Urothelium cell line (cell line): ENCODE results near the gene SRGAP2B.
"Not testable (repeated sequence)": the region's sequence is repeated elsewhere in the genome, so short reads cannot be mapped to it uniquely, and the experiment has no call there.

Experiments used
- DNase-seq: peaks from one replicate; pipeline ENCODE4 v3.0.0; 2011; ENCODE audit warnings: low spot score, mixed read lengths
- FAIRE-seq: peaks from 2 replicates; lab custom pipeline; 2011; peaks lifted over from hg19 to GRCh38; lab: Jason Lieb, UNC

Gene SRGAP2B

DNA sequence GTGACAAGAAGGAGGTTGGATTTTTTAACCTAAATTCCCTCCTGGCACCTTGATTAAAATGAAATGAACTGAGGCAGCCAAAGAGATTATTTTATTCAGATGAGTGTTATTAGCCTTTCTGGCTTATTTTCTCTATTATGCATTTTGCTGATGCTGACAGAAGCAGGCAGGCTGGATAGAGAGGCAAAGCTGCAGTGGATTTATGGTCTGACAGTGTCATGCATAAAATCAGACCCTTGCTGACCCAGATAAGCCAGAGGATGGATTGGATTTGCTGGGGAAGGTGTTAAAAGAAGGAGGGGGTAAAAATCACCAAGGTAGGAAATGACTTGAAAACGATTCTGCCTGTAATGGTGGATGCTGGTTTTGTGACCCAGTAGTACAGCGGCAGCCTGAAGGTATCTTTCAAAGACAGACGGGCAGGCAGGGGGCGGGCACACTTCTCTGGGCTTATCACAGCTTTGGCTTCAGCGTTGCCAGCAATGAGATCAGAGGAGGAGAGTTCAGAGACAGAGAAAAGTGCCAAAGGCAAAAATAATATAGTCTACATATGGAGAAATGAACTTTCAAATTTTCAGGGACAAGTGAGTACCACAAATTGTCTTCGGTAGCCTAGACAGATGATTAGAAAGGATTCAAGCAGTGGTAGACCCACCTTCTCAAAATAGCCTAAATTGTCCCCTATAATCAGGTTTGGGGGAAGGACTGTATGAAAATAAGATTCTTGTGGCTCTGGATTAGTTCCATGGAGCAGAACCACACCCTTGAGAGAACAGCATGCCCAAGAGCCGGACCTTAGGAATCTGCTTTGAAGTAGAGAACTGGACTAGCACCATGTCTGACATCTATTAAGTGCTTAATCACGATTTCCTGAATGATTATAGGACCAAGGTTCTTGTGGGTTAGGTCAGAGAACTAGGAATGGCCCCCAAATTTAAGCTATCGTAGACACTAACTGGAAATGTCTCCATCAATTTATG lies 133.2 kb downstream of the SRGAP2B start:
- not testable (repeated sequence) for DNase-seq, FAIRE-seq

DNA sequence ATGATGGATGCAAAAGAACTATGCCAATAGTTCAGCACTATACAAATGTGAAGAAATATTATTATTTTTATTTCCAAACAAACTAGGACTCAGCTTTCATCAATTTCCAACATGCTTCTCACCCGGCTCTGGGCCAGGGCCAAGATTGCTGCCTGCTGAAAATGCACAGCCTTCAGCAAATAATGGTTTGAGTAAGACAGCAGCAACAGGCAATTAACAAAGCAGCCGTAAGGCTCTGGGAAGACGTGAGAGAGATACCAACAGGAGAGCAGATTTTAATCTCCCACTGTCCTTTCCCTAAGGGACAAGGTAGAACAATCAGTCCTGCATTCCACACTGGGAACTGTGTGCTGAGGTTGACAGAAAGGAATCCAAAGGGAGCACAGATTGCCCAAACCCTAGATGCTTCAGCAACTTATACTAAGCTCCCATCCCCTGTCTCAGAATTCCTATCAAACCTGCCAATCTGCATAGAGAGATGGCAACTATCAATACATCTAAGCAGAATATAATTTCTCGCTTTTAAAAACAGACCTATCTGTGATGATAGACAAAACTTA lies 134.1 kb downstream of the SRGAP2B start:
- not testable (repeated sequence) for FAIRE-seq, DNase-seq

DNA sequence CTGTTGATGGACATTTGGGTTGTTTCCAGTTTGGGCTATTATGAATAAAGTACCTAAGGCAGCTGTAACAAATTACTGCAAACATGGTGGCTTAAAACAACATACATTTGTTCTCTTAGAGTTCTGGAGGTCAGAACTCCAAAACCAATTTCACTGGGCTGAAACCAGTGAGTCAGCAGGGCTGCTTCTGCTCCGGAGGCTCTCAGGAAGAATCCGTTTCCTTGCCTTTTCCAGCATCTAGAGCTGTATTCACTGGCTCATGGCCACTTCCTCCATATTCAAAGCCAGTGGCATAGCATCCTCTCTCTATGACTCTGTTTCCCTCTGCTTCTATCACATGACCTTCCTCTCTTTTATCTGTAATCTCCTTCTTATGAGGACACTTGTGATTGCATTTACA lies 146.7 kb downstream of the SRGAP2B start:
- DNase-seq, FAIRE-seq: not testable (repeated sequence)

DNA sequence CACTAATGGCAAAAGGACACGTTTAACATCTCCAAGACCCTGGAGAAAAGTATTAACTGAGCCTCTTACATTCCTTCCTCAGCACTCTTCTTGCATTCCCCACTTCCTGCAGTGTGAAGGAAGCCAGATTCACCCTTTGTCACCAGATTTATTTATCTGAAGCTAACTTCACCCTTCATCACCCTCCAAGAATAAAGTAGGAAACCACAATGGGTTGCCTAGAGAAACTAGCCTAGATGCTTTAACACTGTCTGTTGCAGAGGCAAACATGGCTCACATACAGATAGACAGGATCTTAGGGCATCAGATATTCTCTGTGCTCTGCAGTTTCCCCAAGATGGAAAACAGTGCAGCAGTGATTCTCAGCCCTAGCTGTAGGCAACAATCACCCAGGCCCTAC lies 147.6 kb downstream of the SRGAP2B start:
- not testable (repeated sequence) for FAIRE-seq

DNA sequence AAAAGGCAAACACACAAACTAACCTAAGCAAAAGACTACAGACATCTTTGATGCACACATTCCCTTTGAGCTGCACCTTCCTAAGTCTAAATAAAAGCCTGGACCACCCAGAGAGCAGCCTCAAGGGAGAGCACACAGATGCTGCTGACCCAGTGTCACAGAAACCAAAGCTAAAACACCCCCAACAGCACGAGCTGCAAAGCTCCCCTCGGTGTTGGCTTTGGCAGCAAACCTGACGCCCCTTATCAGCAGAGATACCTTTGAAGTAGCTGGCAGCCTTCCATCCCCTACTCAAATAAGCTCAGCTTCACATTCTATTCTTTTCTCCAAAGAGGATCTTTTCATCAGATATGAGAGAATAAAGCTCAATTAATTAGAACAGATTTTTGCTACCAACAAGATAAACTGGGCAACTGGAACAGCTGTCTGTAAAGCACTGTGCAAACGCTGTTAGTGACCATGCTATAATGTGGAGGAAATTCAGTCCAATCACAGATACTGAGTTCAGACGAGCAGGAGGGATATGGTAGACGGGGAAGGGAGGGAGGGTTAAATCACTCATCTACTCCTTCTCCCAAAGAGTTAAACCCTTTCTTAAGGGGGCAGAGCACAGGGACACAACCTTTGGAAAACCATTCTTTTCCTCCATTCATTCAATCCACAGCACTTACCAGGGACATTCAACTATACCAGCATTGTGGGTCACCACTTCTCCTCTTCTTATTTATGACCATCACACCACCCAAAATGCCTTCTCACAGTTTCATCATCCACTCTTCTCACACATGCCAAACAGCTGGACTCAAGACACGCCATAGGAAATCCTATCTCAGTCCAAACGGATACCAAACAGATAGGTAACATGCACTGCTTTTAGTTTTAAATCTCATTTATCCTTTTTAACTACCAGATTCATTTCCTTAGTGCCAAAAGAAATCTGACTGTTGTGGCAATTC lies 148.3 kb downstream of the SRGAP2B start:
- not testable (repeated sequence) for DNase-seq, FAIRE-seq

More for the DNA sequence above, 147.6 kb downstream of the SRGAP2B start:
- DNase-seq = not testable (repeated sequence)

DNA sequence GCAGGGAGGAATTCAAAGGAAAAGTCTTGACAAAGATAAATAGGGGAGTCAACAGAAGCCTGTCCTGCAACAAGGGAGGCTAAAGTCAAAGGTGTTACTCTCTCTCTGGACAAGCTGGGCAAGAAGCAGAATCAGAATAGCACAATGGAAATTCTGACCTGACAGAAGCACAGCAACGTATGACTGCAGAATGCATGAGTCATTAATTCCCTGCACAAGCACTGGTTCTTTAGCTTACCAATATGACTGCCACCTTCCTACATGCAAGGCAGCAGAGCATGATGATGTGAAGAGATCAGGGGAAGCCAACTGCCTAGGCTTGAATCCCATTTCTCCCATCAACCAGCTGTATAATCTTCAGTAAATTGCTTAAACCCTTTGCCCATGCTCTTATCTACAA lies 153.4 kb downstream of the SRGAP2B start:
- not testable (repeated sequence) for DNase-seq, FAIRE-seq

DNA sequence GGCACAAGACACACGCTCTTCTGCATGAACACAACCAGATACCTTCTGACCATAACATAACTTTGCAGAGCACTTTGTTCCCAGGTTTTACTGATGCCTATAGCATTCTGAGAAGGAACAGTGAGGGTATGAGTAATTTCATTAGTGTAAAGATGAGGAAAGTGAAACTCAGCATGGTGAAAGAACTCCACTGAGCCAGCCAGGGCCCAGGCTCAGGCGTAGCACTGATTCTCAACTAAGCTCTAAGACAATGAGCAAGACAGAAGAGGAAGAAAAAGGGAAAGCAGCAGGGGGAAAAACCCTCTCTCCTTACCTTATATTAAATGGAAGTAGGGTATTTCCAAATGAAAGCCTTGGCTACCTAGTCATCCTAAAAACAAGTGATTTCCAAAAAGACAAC lies 155.1 kb downstream of the SRGAP2B start:
- FAIRE-seq, DNase-seq: not testable (repeated sequence)

DNA sequence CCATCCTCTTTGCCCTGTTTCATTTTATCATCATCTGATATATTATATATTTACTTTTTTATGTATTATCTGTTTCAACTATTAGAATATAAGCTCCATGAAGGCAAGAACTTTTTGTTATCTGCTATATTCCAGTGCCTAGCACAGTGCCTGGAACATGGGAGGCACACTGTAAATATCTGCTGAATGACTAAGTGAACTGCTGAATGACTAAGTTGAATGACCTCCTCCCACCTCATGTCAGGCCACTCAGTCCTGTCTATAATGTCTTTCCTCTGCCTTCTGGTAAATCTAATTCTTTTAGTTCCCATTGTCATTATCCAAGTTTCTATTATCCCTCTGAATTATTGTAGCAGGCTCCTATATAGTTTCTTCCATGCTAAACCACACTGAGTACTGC lies 156.5 kb downstream of the SRGAP2B start:
- not testable (repeated sequence) for DNase-seq, FAIRE-seq

DNA sequence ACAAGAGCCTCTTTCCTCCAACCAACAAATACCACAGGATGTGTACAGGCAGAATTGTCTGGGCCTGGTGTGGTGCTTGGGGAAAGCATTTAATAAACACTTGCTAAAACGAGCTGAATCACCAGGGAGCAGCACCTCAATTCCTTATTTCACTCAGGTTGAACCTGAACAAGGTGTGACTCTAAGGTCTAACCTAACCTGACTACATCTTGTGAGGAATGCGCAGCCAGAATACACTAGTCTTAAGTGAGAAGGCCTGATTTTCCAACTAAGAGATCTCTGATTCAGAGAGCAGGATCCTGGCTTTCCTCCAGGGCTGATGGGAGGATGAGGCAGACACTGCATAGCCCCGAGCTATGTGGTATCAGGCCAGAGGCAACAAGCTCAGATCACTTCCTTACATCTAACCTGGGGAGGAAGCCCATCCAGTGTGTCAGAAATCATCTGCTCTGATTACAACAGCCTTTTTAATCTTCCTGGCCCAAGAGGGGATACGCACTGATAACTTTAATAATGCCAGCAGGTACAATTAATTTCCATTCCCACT lies 158.9 kb downstream of the SRGAP2B start:
- not testable (repeated sequence) for DNase-seq, FAIRE-seq

DNA sequence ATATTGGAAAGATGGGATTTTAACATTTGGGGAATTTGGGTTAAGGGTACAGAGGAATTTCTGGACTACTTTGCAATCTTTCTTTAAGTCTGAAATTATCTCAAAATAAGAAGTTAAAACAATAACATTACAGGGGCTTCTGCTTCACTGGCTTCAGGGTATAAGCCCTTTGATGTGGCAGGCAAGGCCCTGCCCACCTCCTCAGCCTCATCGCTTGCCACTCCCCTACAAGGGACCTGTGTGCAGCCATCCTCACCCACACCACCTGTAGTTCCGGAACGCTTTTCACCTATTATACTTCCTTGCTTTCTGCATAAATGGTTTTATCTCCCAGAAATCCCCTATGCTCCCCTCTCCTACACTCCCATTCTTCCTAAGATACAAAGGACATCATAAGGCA lies 159.8 kb downstream of the SRGAP2B start:
- not testable (repeated sequence) for FAIRE-seq, DNase-seq

DNA sequence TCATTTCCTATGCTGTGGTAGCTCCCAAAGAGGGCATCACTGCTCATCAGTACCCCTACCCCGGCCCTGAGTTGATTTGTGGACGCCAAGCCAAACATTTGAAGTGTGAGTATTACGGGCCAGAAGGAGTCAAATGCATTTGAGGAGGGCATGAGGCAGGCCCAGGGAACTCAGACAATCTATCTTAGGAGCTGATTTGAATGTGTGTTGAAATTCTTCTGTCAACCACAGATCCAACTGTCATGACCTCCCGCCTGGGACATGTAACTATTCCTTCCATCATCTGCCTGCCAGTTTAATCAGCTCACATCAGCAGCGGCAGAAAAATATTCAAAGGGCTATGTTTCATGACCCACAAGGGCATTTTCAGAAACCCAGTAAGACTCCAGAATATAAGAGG lies 162.1 kb downstream of the SRGAP2B start:
- not testable (repeated sequence) for FAIRE-seq, DNase-seq

DNA sequence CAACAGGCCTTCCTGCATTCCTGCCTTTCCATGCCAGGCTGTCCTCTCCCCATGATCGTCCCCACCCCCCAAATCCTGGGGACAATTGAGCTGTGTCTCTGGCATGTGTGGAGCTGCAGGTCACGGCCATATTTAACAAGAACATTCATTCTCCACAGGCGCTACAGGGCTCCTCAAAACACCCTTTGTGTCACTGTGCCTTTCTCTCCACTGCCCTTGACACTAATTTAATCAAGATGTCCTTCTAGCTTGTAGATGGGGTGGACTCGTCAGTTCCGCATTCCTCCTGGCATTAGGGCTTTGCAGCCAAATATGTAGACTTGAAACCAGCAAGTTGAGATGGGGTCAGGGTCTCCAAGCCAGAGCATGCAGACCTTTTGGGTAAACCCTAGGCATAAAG lies 163.0 kb downstream of the SRGAP2B start:
- DNase-seq, FAIRE-seq: not testable (repeated sequence)

DNA sequence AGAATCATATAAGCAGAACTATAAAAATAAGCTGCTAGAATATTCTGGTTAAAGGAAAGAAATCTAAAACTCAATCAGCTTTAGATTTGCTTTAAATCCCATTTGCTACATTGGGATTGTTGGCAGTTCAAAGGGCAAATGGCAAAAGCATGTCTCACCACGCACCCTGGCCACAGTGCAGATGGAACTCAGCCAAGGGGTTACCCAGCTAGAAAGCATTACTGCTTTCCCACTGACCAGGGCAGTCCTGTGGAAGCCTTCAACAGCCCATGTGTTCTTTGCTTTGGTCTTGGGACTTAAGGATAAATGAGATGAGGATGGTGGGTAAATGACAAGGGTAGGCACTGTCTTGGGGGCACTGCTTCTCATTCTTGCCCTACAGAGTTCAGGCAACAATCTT lies 163.6 kb downstream of the SRGAP2B start:
- FAIRE-seq, DNase-seq: not testable (repeated sequence)

DNA sequence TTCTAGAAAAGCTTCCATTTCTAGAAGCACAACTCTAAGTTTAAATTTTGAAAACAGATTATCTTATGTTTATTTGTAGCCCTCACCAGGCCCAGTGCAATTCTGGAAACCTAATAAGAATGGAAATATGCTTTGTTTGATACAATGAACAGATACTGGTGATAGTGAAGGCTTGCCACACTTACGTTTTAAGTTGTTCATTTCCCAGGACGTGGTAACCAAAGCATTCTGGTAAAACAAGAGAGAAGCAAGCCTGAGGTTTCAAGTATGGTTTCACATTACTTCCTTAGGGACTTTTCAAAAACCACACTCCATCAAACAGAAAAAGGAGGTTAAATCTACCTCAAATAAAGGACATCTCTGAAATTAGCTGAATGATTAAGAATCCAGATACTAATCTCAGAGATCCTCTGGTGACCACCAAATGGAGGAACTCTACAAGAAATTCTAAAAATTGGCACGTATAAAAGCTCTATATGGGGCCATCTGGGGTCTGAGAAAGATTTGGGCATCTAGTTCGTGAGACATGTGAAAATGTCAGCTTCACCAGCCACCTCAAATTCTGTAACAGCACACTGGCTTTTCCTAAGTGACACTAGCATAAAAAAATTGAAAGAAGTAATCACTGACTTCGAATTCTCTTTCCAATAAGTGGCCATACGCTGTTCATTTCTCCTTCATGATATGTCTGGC lies 164.9 kb downstream of the SRGAP2B start:
- DNase-seq, FAIRE-seq: not testable (repeated sequence)

DNA sequence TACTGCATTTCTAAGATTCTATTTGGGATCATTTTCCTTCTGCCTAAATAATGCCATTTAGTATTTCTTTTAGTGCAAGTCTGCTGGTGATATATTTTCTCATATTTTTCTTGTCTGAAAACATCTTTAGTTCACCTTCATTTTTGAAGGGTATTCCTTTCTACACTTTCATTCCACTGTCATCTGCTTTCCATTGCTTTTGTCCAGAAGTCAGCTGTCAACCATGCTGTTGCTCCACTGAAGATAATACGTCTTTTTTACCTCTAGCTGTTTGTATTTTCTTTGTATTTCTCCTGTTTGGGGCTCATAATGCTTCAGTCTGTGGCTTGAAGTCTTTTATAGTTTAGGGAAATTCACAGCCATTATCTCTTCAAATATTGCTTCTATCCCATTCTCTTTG lies 167.8 kb downstream of the SRGAP2B start:
- FAIRE-seq = not testable (repeated sequence)

DNA sequence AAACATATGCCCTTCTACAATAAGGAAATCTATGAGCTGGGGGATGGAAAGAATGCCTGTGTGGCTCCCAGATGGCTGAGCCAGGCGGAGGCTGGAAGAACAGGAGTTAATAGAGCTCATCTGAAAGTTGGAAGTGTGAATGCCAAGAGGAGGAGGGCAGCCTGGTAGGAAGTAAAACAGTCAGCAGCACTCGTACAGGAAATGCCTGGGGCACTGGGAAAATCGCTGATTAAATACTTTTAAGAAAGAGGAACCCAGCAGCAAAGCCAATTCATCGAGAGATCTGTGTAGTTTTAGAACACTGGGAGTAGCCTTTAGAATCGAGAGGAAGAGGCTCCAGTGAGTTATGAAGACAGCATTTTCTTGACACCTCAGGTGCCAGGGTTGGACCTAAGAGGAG lies 171.5 kb downstream of the SRGAP2B start:
- DNase-seq, FAIRE-seq: not testable (repeated sequence)

More for the DNA sequence above, 167.8 kb downstream of the SRGAP2B start:
- DNase-seq = not testable (repeated sequence)

DNA sequence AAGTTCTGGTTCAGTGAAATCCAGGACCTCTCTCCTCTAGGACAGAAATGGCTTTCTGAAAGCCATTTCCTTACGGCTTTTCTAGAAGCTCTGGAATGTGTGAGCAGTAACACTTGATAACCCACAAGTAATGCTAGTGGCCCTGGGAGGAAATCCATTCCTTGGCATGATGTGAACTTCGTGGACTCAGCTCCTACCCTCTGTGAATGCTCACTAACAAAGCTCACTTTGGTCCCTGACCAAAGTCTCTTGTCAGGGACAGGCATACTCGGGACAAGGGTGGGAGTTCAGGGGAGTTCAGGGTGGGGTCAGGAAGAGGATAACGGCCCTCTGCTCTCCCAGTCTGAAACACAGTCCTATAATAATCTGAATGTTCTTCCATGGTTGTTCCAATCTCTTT lies 172.3 kb downstream of the SRGAP2B start:
- not testable (repeated sequence) for FAIRE-seq, DNase-seq

DNA sequence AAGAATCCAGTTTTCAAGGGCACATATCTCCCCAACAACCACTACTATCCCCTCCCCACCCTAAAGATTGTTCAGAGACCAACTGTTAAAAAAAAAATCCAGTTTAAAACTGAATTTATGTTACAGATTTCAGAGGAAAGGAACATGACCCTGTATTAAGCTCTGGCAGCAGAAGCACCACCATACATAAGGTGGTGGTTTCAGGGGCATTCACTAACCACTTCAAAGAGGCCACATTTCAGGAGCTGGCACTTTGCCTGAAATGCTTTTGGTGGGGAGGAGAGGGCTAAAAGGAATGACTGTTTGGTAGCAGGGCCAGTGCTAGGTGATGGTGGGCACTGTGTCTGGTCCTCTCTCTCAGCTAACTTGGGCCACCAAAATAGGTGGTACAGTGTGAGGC lies 176.0 kb downstream of the SRGAP2B start:
- not testable (repeated sequence) for DNase-seq, FAIRE-seq

DNA sequence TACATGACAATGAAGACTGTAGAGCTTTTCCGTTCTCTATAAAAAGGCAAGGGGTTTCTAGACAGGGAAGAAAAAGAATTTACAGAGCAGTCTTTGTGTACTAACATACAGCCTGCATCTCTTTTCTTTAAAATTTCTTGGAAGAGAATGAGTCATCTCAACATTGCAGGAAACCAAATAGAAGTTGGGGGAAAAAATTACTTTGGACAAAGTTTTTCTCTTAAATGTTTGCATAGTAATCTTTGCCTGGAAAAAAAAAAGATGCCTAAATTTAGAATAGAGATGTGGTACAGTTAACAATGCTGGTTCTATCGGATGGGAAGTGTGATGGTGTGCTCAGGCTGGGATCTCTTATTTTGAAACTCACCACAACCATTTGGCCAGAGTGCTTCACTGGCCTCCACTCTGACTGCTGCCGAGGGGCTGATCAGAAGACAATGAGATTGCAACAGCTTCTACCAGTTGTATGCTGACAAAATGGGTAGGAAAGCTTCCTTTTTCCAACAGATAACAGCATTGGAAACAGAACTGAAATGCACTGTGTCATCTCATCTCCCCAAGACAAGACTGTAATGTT lies 177.0 kb downstream of the SRGAP2B start:
- FAIRE-seq, DNase-seq: not testable (repeated sequence)
